Colonic mucosa (tissue), 4 donors: ENCODE data around the gene FCGR2B. TPM values are rescaled to one million over a fixed set of nuclear protein-coding genes. Genes with fewer than 3 reads are reported as not detected.
A peak's percentile ranks its signal among the peaks of the same experiment; 100 is the strongest.
"Not testable (repeated sequence)": the region's sequence is repeated elsewhere in the genome, so short reads cannot be mapped to it uniquely, and the experiment has no call there.

Experiments
- DNase-seq: peaks from one replicate; pipeline ENCODE4 v3.0.0-alpha.2; 2020
- H3K27ac ChIP-seq: fragments of 200-600 bp; one replicate; pipeline ENCODE4 v1.8.0; 2021
- H3K27me3 ChIP-seq: fragments of 200-600 bp; one replicate; pipeline ENCODE4 v1.8.0; 2021
- H3K36me3 ChIP-seq: fragments of 200-600 bp; one replicate; pipeline ENCODE4 v1.8.0; 2021
- H3K4me1 ChIP-seq: fragments of 200-600 bp; one replicate; pipeline ENCODE4 v1.8.0; 2021; ENCODE audit warnings: mild to moderate bottlenecking
- H3K4me3 ChIP-seq: fragments of 200-600 bp; one replicate; pipeline ENCODE4 v1.8.0; 2021
- H3K9ac ChIP-seq, 2 donors: one replicate each; pipeline ENCODE4 v1.7.0; 2013; ENCODE audit warnings: control low read depth in 2 of 2, low read depth in 2 of 2, low read length in 2 of 2
- H3K9me3 ChIP-seq: fragments of 200-600 bp; one replicate; pipeline ENCODE4 v1.8.0; 2021
- CTCF ChIP-seq: fragments of 200-600 bp; IDR thresholded peaks from one replicate; pipeline ENCODE4 v1.8.0; 2022; ENCODE audit warnings: antibody characterized with exemption, mild to moderate bottlenecking
- intact Hi-C: fragments of 100-400 bp; cut with DNase I; formaldehyde crosslinking; loops from one replicate; pipeline ENCODE4 v1.14.1; 2022
- total RNA-seq, 2 donors: library from RNA; stranded (reverse); fragmentation: NEBNext Ultra II Directional in 1 of 2; extraction: Animal tissue kit (Norgen Biotek cat#: 25700) in 1 of 2; gene quantifications; one replicate each; pipeline ENCODE4 v1.2.1, GENCODE V29; 2021
- donor health status: healthy.
- donor health status: DM: no; HTN: no; CAD: no.
- donor health status: DM: no; HTN: no; CAD: no.

The FCGR2B gene
- total RNA-seq, 2 donors from 2014 or later, result 1.3 to 8.9 TPM

- intact Hi-C loops, result no loop called here
- no peak for TF ChIP-seq CTCF
- DNase-seq, result no peak
- Histone ChIP-seq H3K27ac (no peak overlapping the region), H3K27me3 (peaks cover 14% of the 10 kb centered on the region), H3K36me3 (no peaks in the 10 kb centered on the region), H3K9ac (no peak overlapping the region), H3K9me3 (no peaks in the 10 kb centered on the region), H3K4me1 (no peaks in the 10 kb centered on the region), H3K4me3 (no peak overlapping the region)
Observed at GRCh38 chr1:161723459-161724141, 60.7 kb downstream of the FCGR2B start.

GRCh38 chr1:161725258-161725907 is 62.4 kb downstream of the FCGR2B start:
- H3K27ac ChIP-seq, intact Hi-C loops, DNase-seq, H3K36me3 ChIP-seq, H3K9me3 ChIP-seq, H3K4me1 ChIP-seq: not testable (repeated sequence)
- Histone ChIP-seq H3K9ac (peak overlapping the region; percentile 64 to 71), H3K27me3 (peaks cover 14% of the 10 kb centered on the region), H3K4me3 (peak overlapping the region; percentile 46)

GRCh38 chr1:161725908-161726472 is 63.0 kb downstream of the FCGR2B start:
- H3K27me3 ChIP-seq, result peaks cover 14% of the 10 kb centered on the region
- peak; percentile 27 for DNase-seq
- H3K4me1 ChIP-seq, result no peaks in the 10 kb centered on the region
- H3K4me3 ChIP-seq, result peak overlapping the region; percentile 46
- H3K36me3 ChIP-seq, result no peaks in the 10 kb centered on the region
- TF ChIP-seq CTCF, result no peak
- intact Hi-C loops, result no loop called here
- H3K9ac ChIP-seq, result peak overlapping the region; percentile 64 to 71
- H3K9me3 ChIP-seq, result no peaks in the 10 kb centered on the region
- H3K27ac ChIP-seq, result peak overlapping the region; percentile 55

GRCh38 chr1:161726473-161727255 is 63.7 kb downstream of the FCGR2B start:
- intact Hi-C loops, result no loop called here
- Histone ChIP-seq H3K27ac (peak overlapping the region; percentile 67), H3K4me1 (no peaks in the 10 kb centered on the region), H3K4me3 (peak overlapping the region; percentile 46), H3K36me3 (no peaks in the 10 kb centered on the region), H3K9ac (peak overlapping the region; percentile 64 to 71), H3K9me3 (no peaks in the 10 kb centered on the region), H3K27me3 (peaks cover 14% of the 10 kb centered on the region)
- no peak for TF ChIP-seq CTCF
- DNase-seq, result peak; percentile 81

- H3K4me3 ChIP-seq, result peak overlapping the region; percentile 46
- DNase-seq, result peak; percentile 20
- peak overlapping the region; percentile 32 to 79 for H3K9ac ChIP-seq
- H3K4me1 ChIP-seq, result no peaks in the 10 kb centered on the region
- H3K9me3 ChIP-seq, result no peaks in the 10 kb centered on the region
- intact Hi-C loops, result no loop called here
- peaks cover 14% of the 10 kb centered on the region for H3K27me3 ChIP-seq
- H3K27ac ChIP-seq, result peak overlapping the region; percentile 67
- no peaks in the 10 kb centered on the region for H3K36me3 ChIP-seq
- TF ChIP-seq CTCF, result no peak
Observed at GRCh38 chr1:161727256-161727924, 64.4 kb downstream of the FCGR2B start.

Other genes with a start within 250 kb of the FCGR2B start
- gene FCGR2A, start 157.7 kb upstream of the FCGR2B start, total RNA-seq, result 10 to 100 TPM in 1 of 2 donors, 1 to 10 TPM in 1; 4.5 to 14.0 TPM
- gene HSPA6, start 138.6 kb upstream of the FCGR2B start, total RNA-seq, result 1 to 10 TPM; 1.0 to 3.6 TPM
- gene FCGR3A, start 113.3 kb upstream of the FCGR2B start, total RNA-seq, result 10 to 100 TPM in 1 of 2 donors, 1 to 10 TPM in 1; 3.2 to 10.1 TPM
- 1 to 10 TPM in 1 of 2 donors, under 1 TPM in 1; 0.22 to 2.4 TPM for gene FCGR3B, start 32.0 kb upstream of the FCGR2B start, total RNA-seq
- under 1 TPM; 0.30 to 0.50 TPM for gene FCRLA, start 44.1 kb downstream of the FCGR2B start, total RNA-seq
- gene FCRLB, start 58.4 kb downstream of the FCGR2B start, total RNA-seq, result under 1 TPM in 1 of 2 donors, not detected in 1; 0.16 TPM
- gene DUSP12, start 86.6 kb downstream of the FCGR2B start, total RNA-seq, result 10 to 100 TPM; 10.5 to 17.7 TPM
- 10 to 100 TPM; 19.6 to 24.2 TPM for gene ATF6, start 103.2 kb downstream of the FCGR2B start, total RNA-seq